ENCODE results near the gene OPCML. TPM values are rescaled to one million over a fixed set of nuclear protein-coding genes. Genes with fewer than 3 reads are reported as not detected.

Gene OPCML
- total RNA-seq, 3 donors from 2014 or later (not counting 1 experiment from before 2014, with no cell fraction given): not detected

DNA sequence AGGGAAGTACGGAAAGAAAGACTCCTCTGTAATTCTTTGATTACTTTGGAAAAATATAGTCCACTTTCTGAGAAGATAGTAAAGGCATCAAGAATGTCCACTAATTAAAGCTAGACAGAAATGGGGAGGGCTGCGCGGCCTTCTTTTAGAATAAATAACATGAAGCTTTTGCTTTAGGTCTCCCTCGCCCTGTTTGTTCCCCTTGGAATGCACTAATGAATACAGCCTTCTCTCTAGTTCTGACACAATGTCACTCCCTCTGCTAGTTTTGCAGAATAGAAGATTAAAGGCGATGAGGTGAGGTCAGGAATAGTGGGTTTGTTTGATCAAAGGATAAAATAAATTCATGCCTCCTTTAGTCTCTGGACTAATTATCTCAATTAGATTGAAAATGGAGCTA lies 543.9 kb downstream of the OPCML start:
- no peaks in the 10 kb centered on the region for H3K27me3 Mint-ChIP-seq (ENCODE audit: low read depth in 2 of 2)
- DNase-seq: no peak
- no peak for ATAC-seq
- H3K36me3 ChIP-seq (ENCODE audit: control insufficient read depth, insufficient read depth, low read length): no peaks in the 10 kb centered on the region
- 100% methylated on average over 2 of the region's 5 CpGs for WGBS (ENCODE audit: insufficient coverage)
- peaks cover 2 to 3% of the 10 kb centered on the region in 2 donors for H3K9me3 Mint-ChIP-seq
- no peak overlapping the region for H3K27ac ChIP-seq (ENCODE audit: low read length)
- no peaks in the 10 kb centered on the region for H3K27me3 ChIP-seq (ENCODE audit: control insufficient read depth, insufficient read depth, low read length)
- H3K4me1 ChIP-seq (ENCODE audit: control insufficient read depth, insufficient read depth, low read length): no peaks in the 10 kb centered on the region
- no peaks in the 10 kb centered on the region for H3K4me1 Mint-ChIP-seq
- intact Hi-C loops (cut with micrococcal nuclease): no loop called here
- TF ChIP-seq, protein P1, sequence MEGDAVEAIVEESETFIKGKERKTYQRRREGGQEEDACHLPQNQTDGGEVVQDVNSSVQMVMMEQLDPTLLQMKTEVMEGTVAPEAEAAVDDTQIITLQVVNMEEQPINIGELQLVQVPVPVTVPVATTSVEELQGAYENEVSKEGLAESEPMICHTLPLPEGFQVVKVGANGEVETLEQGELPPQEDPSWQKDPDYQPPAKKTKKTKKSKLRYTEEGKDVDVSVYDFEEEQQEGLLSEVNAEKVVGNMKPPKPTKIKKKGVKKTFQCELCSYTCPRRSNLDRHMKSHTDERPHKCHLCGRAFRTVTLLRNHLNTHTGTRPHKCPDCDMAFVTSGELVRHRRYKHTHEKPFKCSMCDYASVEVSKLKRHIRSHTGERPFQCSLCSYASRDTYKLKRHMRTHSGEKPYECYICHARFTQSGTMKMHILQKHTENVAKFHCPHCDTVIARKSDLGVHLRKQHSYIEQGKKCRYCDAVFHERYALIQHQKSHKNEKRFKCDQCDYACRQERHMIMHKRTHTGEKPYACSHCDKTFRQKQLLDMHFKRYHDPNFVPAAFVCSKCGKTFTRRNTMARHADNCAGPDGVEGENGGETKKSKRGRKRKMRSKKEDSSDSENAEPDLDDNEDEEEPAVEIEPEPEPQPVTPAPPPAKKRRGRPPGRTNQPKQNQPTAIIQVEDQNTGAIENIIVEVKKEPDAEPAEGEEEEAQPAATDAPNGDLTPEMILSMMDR (IDR thresholded peaks at IDR 0.05): no peak
- no peak overlapping the region for H3K4me3 ChIP-seq (ENCODE audit: low read length)
- no peak overlapping the region for H3K27ac Mint-ChIP-seq
- H3K9me3 ChIP-seq (ENCODE audit: control insufficient read depth, insufficient read depth, low read length): no peaks in the 10 kb centered on the region
- H3K36me3 Mint-ChIP-seq: no peaks in the 10 kb centered on the region
- H3K4me3 Mint-ChIP-seq: no peak overlapping the region

DNA sequence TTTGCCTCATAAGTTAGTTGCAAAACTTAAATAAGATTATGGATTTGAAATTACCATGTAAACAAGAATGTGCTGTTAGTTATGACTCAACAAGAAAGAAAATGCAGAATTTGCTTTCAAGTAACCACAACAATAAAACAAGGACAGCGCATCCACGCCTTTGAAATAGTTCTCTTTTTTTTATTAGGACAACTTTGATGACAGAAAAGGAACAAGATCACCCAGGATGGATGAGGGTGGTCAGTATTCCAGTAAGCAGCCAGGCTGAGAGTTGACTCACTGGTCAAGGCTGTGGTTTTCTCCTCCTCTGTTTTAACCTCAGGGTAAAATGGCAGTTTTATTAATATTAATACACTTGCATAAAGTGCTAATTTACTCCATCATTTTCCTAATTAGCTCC lies 544.4 kb downstream of the OPCML start:
- ATAC-seq (no peak), DNase-seq (no peak)
- no CpG with 5 or more reads among the region's 2 CpGs for WGBS (ENCODE audit: insufficient coverage)
- Mint-ChIP-seq H3K27me3 (ENCODE audit: low read depth in 2 of 2) (no peaks in the 10 kb centered on the region), H3K36me3 (no peaks in the 10 kb centered on the region), H3K4me3 (no peak overlapping the region), H3K27ac (no peak overlapping the region), H3K9me3 (peaks cover 2 to 3% of the 10 kb centered on the region in 2 donors), H3K4me1 (no peaks in the 10 kb centered on the region)
- no peaks in the 10 kb centered on the region for H3K36me3 ChIP-seq (ENCODE audit: control insufficient read depth, insufficient read depth, low read length)
- no peaks in the 10 kb centered on the region for H3K4me1 ChIP-seq (ENCODE audit: control insufficient read depth, insufficient read depth, low read length)
- TF ChIP-seq, protein P1 (IDR thresholded peaks at IDR 0.05): no peak
- no peaks in the 10 kb centered on the region for H3K27me3 ChIP-seq (ENCODE audit: control insufficient read depth, insufficient read depth, low read length)
- intact Hi-C loops (cut with micrococcal nuclease): no loop called here
- H3K4me3 ChIP-seq (ENCODE audit: low read length): no peak overlapping the region
- H3K27ac ChIP-seq (ENCODE audit: low read length): no peak overlapping the region
- no peaks in the 10 kb centered on the region for H3K9me3 ChIP-seq (ENCODE audit: control insufficient read depth, insufficient read depth, low read length)

DNA sequence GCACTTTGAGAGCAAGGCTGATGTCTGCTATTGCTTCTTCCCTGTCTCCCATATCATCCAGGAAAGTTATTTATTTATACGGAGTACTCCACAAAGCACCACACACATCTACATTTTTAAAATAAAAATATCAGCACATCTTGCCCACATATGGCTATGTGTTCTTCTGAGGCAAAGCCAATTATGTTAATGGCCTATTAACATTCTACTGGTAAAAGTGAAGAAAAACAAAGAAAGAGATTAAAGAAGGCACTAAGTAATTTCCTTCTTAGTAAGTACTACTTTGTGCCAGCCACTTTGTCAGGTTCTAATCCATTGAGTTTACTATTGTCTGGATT lies 548.7 kb downstream of the OPCML start:
- no peaks in the 10 kb centered on the region for H3K36me3 ChIP-seq (ENCODE audit: control insufficient read depth, insufficient read depth, low read length)
- no peak overlapping the region for H3K4me3 Mint-ChIP-seq
- no peak overlapping the region for H3K27ac Mint-ChIP-seq
- 57% methylated on average over 1 of the region's 1 CpG for WGBS (ENCODE audit: insufficient coverage)
- no peaks in the 10 kb centered on the region for H3K4me1 Mint-ChIP-seq
- H3K27me3 ChIP-seq (ENCODE audit: control insufficient read depth, insufficient read depth, low read length): no peaks in the 10 kb centered on the region
- H3K27ac ChIP-seq (ENCODE audit: low read length): no peak overlapping the region
- TF ChIP-seq, protein P1 (IDR thresholded peaks at IDR 0.05): no peak
- ATAC-seq (no peak), DNase-seq (no peak)
- H3K4me3 ChIP-seq (ENCODE audit: low read length): no peak overlapping the region
- intact Hi-C loops (cut with micrococcal nuclease): no loop called here
- no peaks in the 10 kb centered on the region for H3K4me1 ChIP-seq (ENCODE audit: control insufficient read depth, insufficient read depth, low read length)
- H3K9me3 ChIP-seq (ENCODE audit: control insufficient read depth, insufficient read depth, low read length): no peaks in the 10 kb centered on the region
- no peaks in the 10 kb centered on the region for H3K36me3 Mint-ChIP-seq
- peaks cover 3 to 7% of the 10 kb centered on the region in 2 donors for H3K9me3 Mint-ChIP-seq
- no peaks in the 10 kb centered on the region for H3K27me3 Mint-ChIP-seq (ENCODE audit: low read depth in 2 of 2)

DNA sequence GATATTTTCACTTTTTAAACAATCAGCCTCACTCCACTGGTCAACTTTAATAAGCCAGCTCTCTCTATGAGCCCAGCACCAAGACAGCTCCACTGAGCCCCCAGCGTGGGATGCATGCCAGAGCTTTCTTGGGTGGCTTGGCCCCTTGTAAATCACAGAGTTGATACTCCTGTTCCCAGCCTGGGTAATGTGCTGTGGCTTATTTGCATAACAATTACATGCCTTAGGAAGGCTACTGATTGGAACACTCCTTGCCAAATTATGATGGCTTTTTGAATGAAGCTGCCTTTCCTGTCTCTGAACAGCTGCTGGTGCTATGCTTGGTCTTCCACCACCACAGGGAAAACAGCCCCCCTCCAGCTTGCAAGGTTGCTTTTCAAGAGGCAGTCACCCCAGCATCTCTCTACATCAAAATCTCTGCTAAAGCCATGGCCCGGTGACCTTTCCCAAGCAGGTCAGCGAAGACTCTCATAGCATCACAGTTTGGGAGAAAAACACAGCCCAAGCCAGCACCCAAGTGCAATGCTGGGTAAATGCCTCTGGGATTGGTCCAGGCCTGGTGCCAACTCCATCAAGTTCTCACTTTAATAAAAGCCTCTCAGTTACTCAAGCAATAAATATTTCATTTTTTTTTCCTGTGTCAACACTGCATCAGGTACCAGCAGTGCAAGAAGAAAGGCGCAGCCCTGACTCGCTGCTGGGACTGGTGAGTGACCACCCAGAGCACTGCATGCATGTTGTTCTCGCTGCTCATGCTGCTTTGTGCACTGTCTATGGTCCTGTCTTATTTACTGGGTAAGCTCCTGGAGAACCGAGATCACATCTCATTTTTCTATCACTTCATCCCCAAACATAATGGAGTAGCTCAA lies 549.3 kb downstream of the OPCML start:
- H3K27me3 ChIP-seq (ENCODE audit: control insufficient read depth, insufficient read depth, low read length): no peaks in the 10 kb centered on the region
- H3K27ac Mint-ChIP-seq: no peak overlapping the region
- H3K4me1 Mint-ChIP-seq: no peaks in the 10 kb centered on the region
- no peaks in the 10 kb centered on the region for H3K36me3 Mint-ChIP-seq
- H3K36me3 ChIP-seq (ENCODE audit: control insufficient read depth, insufficient read depth, low read length): no peaks in the 10 kb centered on the region
- ATAC-seq (no peak), DNase-seq (no peak)
- H3K4me3 Mint-ChIP-seq: no peak overlapping the region
- no peaks in the 10 kb centered on the region for H3K9me3 ChIP-seq (ENCODE audit: control insufficient read depth, insufficient read depth, low read length)
- H3K9me3 Mint-ChIP-seq: peaks cover 3 to 7% of the 10 kb centered on the region in 2 donors
- H3K4me1 ChIP-seq (ENCODE audit: control insufficient read depth, insufficient read depth, low read length): no peaks in the 10 kb centered on the region
- no peak overlapping the region for H3K4me3 ChIP-seq (ENCODE audit: low read length)
- no peaks in the 10 kb centered on the region for H3K27me3 Mint-ChIP-seq (ENCODE audit: low read depth in 2 of 2)
- 84% methylated on average over 7 of the region's 7 CpGs for WGBS (ENCODE audit: insufficient coverage)
- no peak overlapping the region for H3K27ac ChIP-seq (ENCODE audit: low read length)
- TF ChIP-seq, protein P1 (IDR thresholded peaks at IDR 0.05): no peak
- intact Hi-C loops (cut with micrococcal nuclease): no loop called here

Measured in natural killer cell (primary cell).